Neural progenitor cell (in vitro differentiated cells): ENCODE measurements around the gene TMEM30B.

ENCODE experiments used
- CTCF ChIP-seq: fragments of 200-600 bp; sonication (generic); IDR thresholded peaks from 2 replicates; pipeline ENCODE4 v1.5.1; 2017; ENCODE audit warnings: antibody characterized with exemption, mild to moderate bottlenecking
- EZH2 ChIP-seq: fragments of 200-600 bp; sonication (generic); IDR thresholded peaks from 2 replicates; pipeline ENCODE4 v1.6.1; 2017; ENCODE audit warnings: antibody characterized with exemption, mild to moderate bottlenecking, moderate library complexity
- EZH2phosphoT487 ChIP-seq: fragments of 200-600 bp; sonication (generic); IDR thresholded peaks from 2 replicates; pipeline ENCODE4 v1.6.1; 2017; ENCODE audit warnings: antibody characterized with exemption

GRCh38 chr14:61326146-61326545 is 45.0 kb upstream of the TMEM30B start:
- TF ChIP-seq CTCF (no peak), EZH2 (no peak), EZH2phosphoT487 (no peak)
